HFFc6 (cell line): ENCODE results near the gene GREB1. TPM values are rescaled to one million over a fixed set of nuclear protein-coding genes. Genes with fewer than 3 reads are reported as not detected.

Source experiments
- DNase-seq: peaks from one replicate; pipeline ENCODE4 v3.0.0-alpha.2; 2018
- H3K27ac Mint-ChIP-seq: 2 replicates; pipeline ENCODE4 v1.8.0; 2020; ENCODE audit warnings: mild to moderate bottlenecking, mixed read lengths
- H3K27me3 Mint-ChIP-seq: 2 replicates; pipeline ENCODE4 v1.8.0; 2021; ENCODE audit warnings: mild to moderate bottlenecking, moderate library complexity, mixed read lengths; ENCODE audit not compliant: insufficient read depth
- H3K36me3 Mint-ChIP-seq: 2 replicates; pipeline ENCODE4 v1.8.0; 2021; ENCODE audit warnings: low read depth, mixed read lengths
- H3K4me1 Mint-ChIP-seq: 2 replicates; pipeline ENCODE4 v1.8.0; 2020; ENCODE audit warnings: low read depth, mixed read lengths
- H3K4me3 Mint-ChIP-seq: 2 replicates; pipeline ENCODE4 v1.8.0; 2020; ENCODE audit warnings: mild to moderate bottlenecking, moderate library complexity, mixed read lengths
- H3K9me3 Mint-ChIP-seq: 2 replicates; pipeline ENCODE4 v1.8.0; 2020; ENCODE audit warnings: mild to moderate bottlenecking, mixed read lengths
- CTCF ChIP-seq: fragments of 200-600 bp; sonication (generic); IDR thresholded peaks from 2 replicates; pipeline ENCODE4 v1.5.0; 2021; ENCODE audit warnings: antibody characterized with exemption, mild to moderate bottlenecking
- total RNA-seq, 6 experiments: library from RNA; stranded (reverse); fragmentation: NEBNext Ultra II Directional; extraction: Animal tissue kit (Norgen Biotek cat#: 25700); gene quantifications; 2 replicates in 1 of 6; 3 replicates in 5 of 6; pipeline ENCODE4 v1.2.3, GENCODE V29; 2021

GREB1 gene
- total RNA-seq, 6 experiments from 2014 or later, result 0.07 to 0.11 (median 0.09) TPM; not detected in 3

DNA sequence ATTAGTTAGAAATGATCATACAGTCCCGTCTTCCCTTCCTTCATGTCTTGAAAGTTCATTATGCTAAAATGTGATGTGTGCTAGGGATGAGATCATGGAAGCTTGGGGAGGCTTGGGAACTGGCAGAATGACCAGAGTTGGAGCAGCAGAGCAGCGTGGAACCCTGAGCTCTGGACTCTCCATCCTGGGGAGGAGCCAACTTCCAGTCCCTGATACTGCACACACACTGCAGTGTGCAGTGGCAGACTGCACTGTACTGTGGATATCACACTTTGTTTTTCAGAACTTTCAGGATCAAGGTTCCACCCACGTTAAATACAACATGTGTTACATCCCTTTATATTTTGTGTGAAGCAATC, 27.3 kb upstream of the GREB1 start:
- Mint-ChIP-seq H3K4me1 (0 out of 2 replicates have a peak, but pooled peaks cover 5% of the 10 kb centered on the region), H3K27me3 (peaks cover 24% of the 10 kb centered on the region), H3K36me3 (no peaks in the 10 kb centered on the region), H3K27ac (no peak overlapping the region), H3K4me3 (no peak overlapping the region), H3K9me3 (no peaks in the 10 kb centered on the region)
- no peak for TF ChIP-seq CTCF
- DNase-seq, result no peak

- Mint-ChIP-seq H3K27ac (no peak overlapping the region), H3K4me1 (0 out of 2 replicates have a peak, but pooled peaks cover 4% of the 10 kb centered on the region), H3K36me3 (no peaks in the 10 kb centered on the region), H3K27me3 (peaks cover 25% of the 10 kb centered on the region), H3K9me3 (no peaks in the 10 kb centered on the region), H3K4me3 (no peak overlapping the region)
- no peak for TF ChIP-seq CTCF
- no peak for DNase-seq
Observed at GRCh38 chr2:11507517-11507916, 26.3 kb upstream of the GREB1 start.

DNA sequence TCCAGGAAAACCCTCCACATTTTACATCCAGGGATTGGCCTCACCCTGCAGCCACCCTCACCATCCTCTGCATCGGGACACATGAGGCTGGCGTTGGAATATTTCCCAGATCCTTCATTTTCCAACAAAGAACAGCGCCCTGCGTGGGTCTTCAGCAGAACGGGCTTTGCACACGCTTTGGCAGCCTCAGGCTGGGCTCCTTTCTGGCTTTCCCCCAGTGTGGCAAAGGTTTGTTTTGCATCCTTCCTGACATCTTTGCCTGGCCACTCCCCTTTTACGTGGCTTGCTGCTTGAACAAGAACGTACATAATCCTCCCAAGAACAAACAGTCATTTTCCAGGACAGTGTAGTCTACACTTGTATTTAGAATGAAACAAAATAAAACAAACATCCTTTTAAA, 25.6 kb upstream of the GREB1 start:
- Mint-ChIP-seq H3K27me3 (peaks cover 32% of the 10 kb centered on the region), H3K36me3 (no peaks in the 10 kb centered on the region), H3K27ac (no peak overlapping the region), H3K4me1 (no peaks in the 10 kb centered on the region), H3K4me3 (no peak overlapping the region), H3K9me3 (no peaks in the 10 kb centered on the region)
- DNase-seq, result no peak
- TF ChIP-seq CTCF, result no peak

GRCh38 chr2:11509657-11510360, 24.0 kb upstream of the GREB1 start:
- Mint-ChIP-seq H3K27me3 (peaks cover 33% of the 10 kb centered on the region), H3K27ac (no peak overlapping the region), H3K36me3 (no peaks in the 10 kb centered on the region), H3K4me3 (no peak overlapping the region), H3K9me3 (no peaks in the 10 kb centered on the region), H3K4me1 (no peaks in the 10 kb centered on the region)
- no peak for DNase-seq
- no peak for TF ChIP-seq CTCF

DNA sequence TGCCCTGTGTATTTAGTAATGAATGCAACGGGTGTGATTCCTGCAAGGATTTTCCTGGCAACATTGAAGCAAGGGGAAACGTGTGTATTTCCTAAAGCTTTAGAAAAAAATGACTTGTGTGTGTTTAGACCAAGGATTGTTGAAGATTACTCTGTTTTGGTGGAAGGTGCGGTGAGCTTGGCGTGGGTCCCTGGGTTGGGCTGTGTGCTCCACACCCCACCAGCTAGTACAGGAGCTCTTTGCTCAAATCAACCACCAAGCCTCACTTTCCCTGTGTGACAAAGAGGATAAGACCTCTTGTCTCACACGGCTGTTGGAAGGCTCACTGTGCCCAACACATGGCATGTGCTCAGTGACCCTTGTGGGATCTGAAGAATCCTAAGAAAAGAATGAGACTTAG, 21.4 kb upstream of the GREB1 start:
- no peak overlapping the region for H3K27ac Mint-ChIP-seq
- no peaks in the 10 kb centered on the region for H3K36me3 Mint-ChIP-seq
- H3K27me3 Mint-ChIP-seq, result peaks cover 51% of the 10 kb centered on the region
- TF ChIP-seq CTCF, result no peak
- no peak overlapping the region for H3K4me3 Mint-ChIP-seq
- DNase-seq, result no peak
- no peaks in the 10 kb centered on the region for H3K9me3 Mint-ChIP-seq
- no peaks in the 10 kb centered on the region for H3K4me1 Mint-ChIP-seq
